Sciatic nerve (tissue), 2 donors: Measurements from ENCODE around the gene NENF. TPM values are rescaled to one million over a fixed set of nuclear protein-coding genes. Genes with fewer than 3 reads are reported as not detected.

Experiments
- ATAC-seq: fragments of 200-7000 bp; cut with Tn5 transposase; one replicate; pipeline ENCODE4 v1.9.1; 2020; ENCODE audit warnings: mild to moderate bottlenecking, moderate library complexity
- DNase-seq: peaks from one replicate; pipeline ENCODE4 v3.0.0-alpha.2; 2020; ENCODE audit warnings: low spot score
- intact Hi-C: fragments of 100-400 bp; cut with DNase I; formaldehyde crosslinking; loops from one replicate; pipeline ENCODE4 v1.14.2; 2022
- total RNA-seq: library from RNA; stranded (reverse); fragmentation: NEBNext Ultra II Directional; extraction: Animal tissue kit (Norgen Biotek cat#: 25700); gene quantifications from one replicate; pipeline ENCODE4 v1.2.1, GENCODE V29; 2021
- donor health status: DM: no; HTN: no; CAD: no.
- donor health status: DM: no; HTN: no; CAD: no.

NENF gene
- total RNA-seq, 1 donor from 2014 or later, result 65.8 TPM

DNA sequence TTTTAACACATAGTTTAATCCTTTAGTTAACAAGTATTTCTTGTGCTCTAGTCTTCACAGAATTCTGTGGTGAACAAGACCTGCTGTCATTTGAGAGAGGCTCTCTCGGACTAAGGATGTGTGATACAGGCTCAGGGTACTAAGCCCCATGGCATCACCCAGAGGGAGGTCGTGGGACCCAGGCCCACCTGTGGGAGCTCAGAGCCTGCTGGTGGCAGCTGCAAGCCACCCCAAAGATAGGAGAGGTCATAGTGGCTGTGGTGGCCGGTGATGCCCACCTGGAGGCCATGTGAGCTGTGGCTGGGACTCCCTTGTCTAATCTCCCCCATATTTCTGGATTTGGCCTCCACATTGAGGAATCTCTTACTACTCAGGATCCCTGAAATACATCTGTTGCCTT lies 22.0 kb downstream of the NENF start:
- DNase-seq (no peak), ATAC-seq (no peak)
- intact Hi-C loops, result loop anchor here (10.0 kb wide), 1 partner anchor 380 kb away; no protein-coding TSS in a partner anchor

DNA sequence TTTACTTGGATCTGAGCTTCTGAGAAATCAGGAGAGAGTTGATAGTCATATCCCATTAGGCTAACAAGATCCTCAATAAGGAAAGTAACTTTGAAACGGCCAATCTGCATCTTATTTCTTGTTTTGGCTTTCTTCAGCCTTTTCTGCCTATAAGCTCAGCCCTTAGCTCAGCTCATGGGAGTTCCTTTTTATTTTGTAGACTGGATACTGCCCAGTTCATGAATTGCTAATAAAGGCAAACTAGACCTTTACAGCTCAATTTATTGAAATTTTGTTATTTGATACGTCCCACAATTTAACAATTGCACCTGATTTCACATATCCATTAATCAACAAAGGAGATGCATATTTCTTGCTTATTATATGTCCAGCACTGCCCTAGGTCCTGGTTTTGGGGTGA lies 22.7 kb downstream of the NENF start:
- ATAC-seq, result no peak

GRCh38 chr1:212455803-212456528 lies 23.2 kb downstream of the NENF start:
- ATAC-seq (peak; percentile 82), DNase-seq (peak; percentile 94)
- intact Hi-C loops, result loop anchor here (10.0 kb wide), 1 partner anchor 381 kb away; no protein-coding TSS in a partner anchor

More for the DNA sequence above, 22.7 kb downstream of the NENF start:
- DNase-seq, result no peak
- intact Hi-C loops, result loop anchor here (10.0 kb wide), 1 partner anchor 381 kb away; no protein-coding TSS in a partner anchor

DNA sequence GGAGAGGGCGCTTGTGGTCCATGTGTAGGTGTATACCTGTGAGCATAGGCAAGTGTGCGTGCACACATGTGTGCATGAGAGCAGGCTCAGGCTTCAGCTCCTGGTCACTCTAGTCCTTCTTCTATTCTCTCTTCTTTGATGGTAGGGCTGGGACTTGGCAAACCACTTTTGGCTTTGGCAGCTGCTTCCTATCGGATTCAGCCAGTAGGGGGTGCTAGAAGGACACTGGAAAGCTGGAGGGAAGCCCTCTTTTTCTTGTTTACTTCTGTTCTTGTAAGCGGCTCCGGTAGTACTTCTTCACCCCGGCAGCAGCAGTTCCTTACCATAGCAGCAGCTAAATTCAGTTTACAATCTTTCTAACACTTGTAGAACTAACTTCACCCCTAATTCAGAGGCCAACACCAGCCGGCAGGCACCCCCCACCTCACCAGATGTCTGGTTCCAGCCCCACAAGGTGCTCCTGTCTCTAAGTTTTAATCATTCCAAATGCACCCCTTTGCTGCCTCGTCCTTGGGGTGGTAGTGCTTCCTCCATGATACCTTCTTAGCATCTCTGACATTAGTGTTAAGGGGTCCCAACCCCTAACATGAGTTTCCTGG lies 25.1 kb downstream of the NENF start:
- DNase-seq (no peak), ATAC-seq (no peak)
- intact Hi-C loops, result loop anchor here (10.0 kb wide), 1 partner anchor 383 kb away; no protein-coding TSS in a partner anchor

- ATAC-seq (no peak), DNase-seq (no peak)
- intact Hi-C loops, result loop anchor here (10.0 kb wide), 1 partner anchor 384 kb away; no protein-coding TSS in a partner anchor
These were observed 26.1 kb downstream of the NENF start for GRCh38 chr1:212458817-212459216.

DNA sequence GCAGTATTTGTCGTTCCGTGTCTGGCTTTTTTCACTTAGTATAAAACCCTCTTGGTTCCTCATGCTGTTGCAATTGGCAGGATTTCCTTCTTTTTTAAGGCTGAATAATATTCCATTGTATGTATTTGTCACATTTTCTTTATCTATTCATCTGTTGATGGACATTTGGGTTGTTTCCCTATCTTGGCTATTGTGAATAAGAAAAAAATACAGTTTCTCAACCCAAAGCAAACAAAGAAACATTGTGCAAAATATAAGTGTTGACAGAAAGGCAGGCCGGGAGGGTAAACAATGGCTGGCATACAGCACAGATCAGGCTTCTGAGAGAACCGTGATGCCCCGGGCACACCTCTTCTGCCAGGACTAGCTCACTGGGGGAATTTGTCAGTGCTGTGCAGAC lies 26.9 kb downstream of the NENF start:
- DNase-seq, result no peak
- intact Hi-C loops, result loop anchor here (10.0 kb wide), 1 partner anchor 385 kb away; no protein-coding TSS in a partner anchor

GRCh38 chr1:212460376-212460775 lies 27.7 kb downstream of the NENF start:
- ATAC-seq, result no peak
- intact Hi-C loops, result no loop called here
- DNase-seq, result no peak

More for the DNA sequence above, 26.9 kb downstream of the NENF start:
- ATAC-seq, result no peak

DNA sequence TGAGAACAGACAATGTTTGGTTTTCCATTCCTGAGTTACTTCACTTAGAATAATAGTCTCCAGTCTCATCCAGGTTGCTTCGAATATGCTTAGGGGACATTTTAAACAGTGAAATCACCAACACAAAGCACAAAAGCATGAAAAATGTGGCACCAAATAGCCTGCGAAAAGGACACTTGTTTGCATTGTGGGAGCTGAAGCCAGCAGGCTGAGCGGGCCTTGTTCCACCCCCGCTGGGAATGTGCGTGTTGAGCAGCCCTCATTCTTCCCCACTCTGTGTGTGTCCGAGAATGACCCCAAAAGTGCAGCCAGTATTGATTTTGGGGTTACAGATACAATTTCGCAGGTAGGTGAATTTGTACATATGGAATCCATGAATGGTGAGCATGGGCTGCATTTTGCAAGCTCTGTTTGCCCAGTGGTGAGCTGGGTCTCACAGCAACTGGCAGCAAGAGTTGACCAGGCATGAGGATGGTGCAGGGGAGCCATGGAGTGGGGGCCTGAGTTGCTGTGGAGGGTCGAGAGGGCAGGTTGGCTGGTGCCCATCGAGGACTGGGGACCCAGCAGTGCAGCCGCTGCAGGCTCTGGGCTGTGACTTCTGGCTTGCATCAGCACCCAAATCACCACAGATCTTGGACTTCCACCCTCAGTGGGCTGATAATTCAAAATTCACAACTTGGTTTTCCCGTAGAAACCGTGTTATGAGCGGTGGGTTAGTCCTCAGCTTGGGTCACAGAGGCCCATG lies 29.4 kb downstream of the NENF start:
- intact Hi-C loops, result no loop called here
- no peak for DNase-seq
- ATAC-seq, result no peak

DNA sequence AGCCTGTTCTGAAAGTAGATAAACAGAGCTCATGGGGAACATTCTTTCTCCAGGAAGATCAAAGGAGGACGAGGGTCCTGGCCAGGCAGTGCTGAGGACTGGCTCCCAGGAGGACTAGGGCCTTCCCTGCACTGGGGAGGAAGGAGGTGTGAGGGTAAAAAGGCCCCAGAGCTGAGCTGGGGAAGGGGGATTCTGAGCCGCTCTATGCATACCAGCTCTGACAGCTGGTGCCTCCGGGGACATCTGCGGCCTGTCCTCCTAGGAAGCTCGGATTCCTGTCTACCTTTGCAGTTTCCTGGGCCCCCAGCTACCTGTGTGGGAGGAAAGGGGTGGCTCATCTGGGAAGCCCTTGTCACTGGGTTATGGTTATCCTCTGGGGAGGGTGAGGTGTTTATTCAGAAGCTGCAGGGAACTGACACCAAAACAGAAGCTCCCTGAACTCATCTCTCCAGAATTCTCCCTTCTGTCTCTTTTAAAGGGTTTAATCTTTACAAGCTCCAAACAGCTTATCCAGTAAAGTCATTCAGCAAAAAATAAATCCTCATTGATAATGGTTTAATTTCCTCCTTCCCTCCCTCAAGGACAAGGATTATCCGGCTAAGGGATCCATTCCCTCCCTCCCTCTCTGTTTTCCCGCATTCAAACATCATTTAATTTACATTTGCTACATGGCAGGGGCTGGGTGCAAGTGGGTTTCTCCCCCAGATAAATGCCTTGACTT lies 31.0 kb downstream of the NENF start:
- DNase-seq (no peak), ATAC-seq (no peak)
- intact Hi-C loops, result no loop called here

GRCh38 chr1:212465311-212465710 lies 32.6 kb downstream of the NENF start:
- ATAC-seq (no peak), DNase-seq (no peak)
- intact Hi-C loops, result no loop called here

GRCh38 chr1:212466437-212466836 lies 33.7 kb downstream of the NENF start:
- ATAC-seq (no peak), DNase-seq (no peak)
- intact Hi-C loops, result no loop called here

DNA sequence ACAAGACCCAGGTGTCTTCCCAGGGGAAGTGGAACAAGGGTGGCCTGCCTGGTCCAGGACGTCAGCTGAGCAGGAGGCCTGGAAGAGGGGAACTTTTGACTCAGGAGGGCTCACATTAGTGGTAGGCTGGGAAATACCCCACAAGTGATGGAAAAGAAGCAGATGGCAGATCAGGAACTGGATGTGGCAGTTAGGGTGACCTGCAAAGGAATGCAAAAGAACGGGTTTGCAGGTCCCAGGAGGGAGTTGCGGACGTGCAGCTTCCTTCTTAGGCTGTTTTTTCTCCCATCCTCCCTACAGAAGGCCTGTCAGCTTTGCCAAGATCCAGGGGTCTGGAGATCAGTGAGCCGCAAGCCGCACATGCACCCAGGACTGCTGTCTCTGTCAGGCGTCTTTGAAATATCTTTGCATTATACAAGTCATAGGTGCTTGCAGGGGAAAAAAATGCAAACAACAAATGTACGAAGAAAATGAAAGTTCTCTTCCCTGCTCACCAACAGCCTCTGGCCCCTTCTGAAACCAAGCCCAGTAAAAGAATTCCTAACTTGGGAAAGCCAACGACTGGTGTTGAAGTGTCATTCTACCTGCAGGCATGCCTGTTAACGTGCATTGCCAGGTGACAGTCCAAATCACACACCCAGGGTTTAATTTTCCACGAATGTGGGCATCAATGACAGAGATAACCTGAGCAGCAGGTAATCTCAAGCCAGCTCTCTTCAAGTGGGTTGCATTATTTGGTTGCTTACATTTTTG lies 34.4 kb downstream of the NENF start:
- intact Hi-C loops, result no loop called here
- DNase-seq, result no peak
- no peak for ATAC-seq

DNA sequence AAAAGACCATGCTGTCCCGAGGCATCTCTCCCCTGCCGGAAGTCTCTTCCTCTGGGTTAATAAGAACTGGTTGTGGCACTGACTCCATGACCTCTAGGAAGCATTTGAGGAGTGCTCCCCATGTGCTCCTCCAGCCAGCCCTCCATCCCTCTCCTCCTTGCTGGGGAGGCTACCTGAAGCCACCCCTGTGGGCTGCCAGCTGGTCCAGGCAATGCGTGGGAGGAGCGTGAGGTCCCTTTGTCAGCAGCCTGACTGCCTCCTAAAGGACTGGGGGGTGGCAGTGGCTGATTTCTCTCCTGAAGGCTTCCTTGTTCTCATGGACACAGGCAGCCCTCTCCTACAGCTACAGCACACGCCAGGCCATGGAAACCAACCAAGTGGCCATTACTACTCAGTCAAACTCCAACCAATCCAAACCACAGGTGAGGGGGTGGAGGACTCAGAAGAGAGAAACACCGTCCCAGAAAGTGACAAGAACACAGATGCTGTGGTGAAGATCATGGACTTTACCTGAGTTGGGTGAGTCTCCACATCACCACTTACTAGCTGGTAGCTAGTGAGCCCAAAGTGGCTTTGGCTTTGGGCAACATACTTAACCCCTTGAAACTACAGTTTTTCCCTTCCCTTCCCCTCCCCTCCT lies 35.2 kb downstream of the NENF start:
- DNase-seq (no peak), ATAC-seq (no peak)
- intact Hi-C loops, result no loop called here

DNA sequence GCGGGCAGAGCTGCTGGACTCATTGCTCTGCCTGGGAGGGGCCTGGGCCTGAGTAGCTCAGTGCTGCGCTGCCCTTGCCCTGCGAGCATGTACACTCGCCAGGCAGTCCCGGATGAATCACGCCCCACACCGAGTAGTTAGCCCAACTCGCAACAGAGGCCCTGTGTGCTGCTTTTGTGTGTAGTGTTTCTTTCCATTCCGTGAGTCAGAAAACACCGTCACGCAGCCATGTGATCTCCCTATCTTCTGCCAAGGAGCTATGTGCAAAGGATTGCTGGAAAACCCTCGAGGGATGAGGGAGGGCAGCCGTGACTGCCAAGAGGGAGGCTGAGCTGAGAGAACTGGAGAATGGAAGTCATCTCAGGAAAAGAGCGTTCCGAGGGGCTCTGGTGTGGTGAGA lies 37.3 kb downstream of the NENF start:
- peak; percentile 96 for ATAC-seq
- peak; percentile 92 for DNase-seq
- intact Hi-C loops, result no loop called here

DNA sequence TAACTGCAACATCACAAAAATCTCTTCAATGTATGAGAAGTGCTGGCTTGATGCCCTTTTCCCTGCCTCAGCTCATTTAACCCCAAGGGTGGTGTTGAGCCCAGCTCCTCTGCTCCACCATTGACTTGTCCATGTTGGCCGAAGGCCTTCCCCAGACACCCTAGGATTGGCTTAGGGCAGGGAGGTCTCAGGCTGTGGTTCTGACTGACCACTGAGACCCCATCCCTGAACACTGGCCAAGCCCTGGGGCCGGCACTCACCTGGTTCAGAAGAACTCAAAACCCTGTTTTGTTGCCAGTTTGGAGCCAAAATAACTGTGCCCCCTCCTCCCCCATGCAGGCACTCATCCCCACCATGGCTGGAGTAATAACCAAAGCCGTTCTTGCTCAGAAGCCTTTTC lies 38.6 kb downstream of the NENF start:
- intact Hi-C loops, result no loop called here
- ATAC-seq, result no peak
- no peak for DNase-seq

DNA sequence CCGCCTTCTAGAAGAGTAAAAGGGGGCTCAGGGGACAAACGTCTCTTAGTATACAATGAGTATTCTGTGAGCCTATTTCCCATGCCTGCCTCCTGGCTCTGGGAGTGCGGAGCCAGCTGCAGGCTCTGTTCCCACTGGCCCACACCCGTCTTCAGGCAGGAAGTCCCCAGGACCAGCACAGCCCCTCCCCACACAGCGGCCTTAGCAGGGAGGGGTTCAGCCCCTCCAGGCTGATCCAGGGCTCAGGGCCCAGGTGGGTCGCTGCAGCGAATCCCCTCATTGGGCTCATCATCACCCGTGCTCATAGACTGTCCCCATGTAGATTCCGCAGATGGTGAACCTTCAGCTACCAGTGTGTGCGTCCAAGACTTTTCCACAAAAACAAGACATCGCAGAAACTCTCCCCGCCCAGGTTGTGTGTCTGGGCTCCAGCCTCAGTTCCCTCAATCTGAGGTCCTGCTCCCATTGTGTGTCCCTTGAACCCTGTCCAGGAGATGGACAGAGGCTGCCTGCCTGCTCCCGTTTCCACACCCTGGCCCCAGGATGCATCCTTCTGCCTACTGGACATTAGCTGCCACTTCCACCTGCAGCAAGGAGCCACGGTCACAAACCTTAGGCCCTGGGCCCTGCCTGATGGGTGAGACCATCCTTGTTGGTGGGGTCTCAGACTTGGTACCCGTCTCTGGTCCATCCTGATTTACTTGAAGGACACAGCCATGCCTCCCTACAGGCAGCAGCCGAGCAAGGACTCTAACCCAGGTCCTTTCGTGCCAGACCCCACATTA lies 39.4 kb downstream of the NENF start:
- intact Hi-C loops, result no loop called here
- no peak for ATAC-seq

GRCh38 chr1:212473729-212474128 lies 41.0 kb downstream of the NENF start:
- DNase-seq (no peak), ATAC-seq (no peak)
- intact Hi-C loops, result no loop called here

More for the DNA sequence above, 39.4 kb downstream of the NENF start:
- DNase-seq, result no peak
